ENCODE results near the gene POLD3.
"Not testable (repeated sequence)": the region's sequence is repeated elsewhere in the genome, so short reads cannot be mapped to it uniquely, and the experiment has no call there.

POLD3 gene

GRCh38 chr11:74639533-74639932, 47.2 kb downstream of the POLD3 start:
- no peak for FAIRE-seq

- no peak for FAIRE-seq
Measured at GRCh38 chr11:74641289-74641688, 48.9 kb downstream of the POLD3 start.

GRCh38 chr11:74641905-74642304, 49.5 kb downstream of the POLD3 start:
- no peak for FAIRE-seq

- no peak for FAIRE-seq
Measured at GRCh38 chr11:74642912-74643311, 50.5 kb downstream of the POLD3 start.

GRCh38 chr11:74644081-74644480, 51.7 kb downstream of the POLD3 start:
- FAIRE-seq, result no peak

- FAIRE-seq, result no peak
Measured at GRCh38 chr11:74646215-74646614, 53.8 kb downstream of the POLD3 start.

- FAIRE-seq, result no peak
Measured at GRCh38 chr11:74646954-74647353, 54.6 kb downstream of the POLD3 start.

GRCh38 chr11:74647404-74647803, 55.0 kb downstream of the POLD3 start:
- no peak for FAIRE-seq

- no peak for FAIRE-seq
Measured at GRCh38 chr11:74647831-74648230, 55.4 kb downstream of the POLD3 start.

- no peak for FAIRE-seq
Measured at GRCh38 chr11:74648894-74649293, 56.5 kb downstream of the POLD3 start.

- FAIRE-seq, result no peak
Measured at GRCh38 chr11:74650498-74650897, 58.1 kb downstream of the POLD3 start.

GRCh38 chr11:74654976-74655375, 62.6 kb downstream of the POLD3 start:
- no peak for FAIRE-seq

- not testable (repeated sequence) for FAIRE-seq
Measured at GRCh38 chr11:74659124-74659523, 66.7 kb downstream of the POLD3 start.

GRCh38 chr11:74662487-74663103, 70.2 kb downstream of the POLD3 start:
- FAIRE-seq, result no peak

GRCh38 chr11:74663315-74663714, 70.9 kb downstream of the POLD3 start:
- no peak for FAIRE-seq

GRCh38 chr11:74669211-74670160, 77.1 kb downstream of the POLD3 start:
- FAIRE-seq, result no peak

- FAIRE-seq, result no peak
Measured at GRCh38 chr11:74670171-74670570, 77.8 kb downstream of the POLD3 start.

GRCh38 chr11:74671520-74672196, 79.3 kb downstream of the POLD3 start:
- FAIRE-seq, result no peak

- FAIRE-seq, result no peak
Measured at GRCh38 chr11:74672332-74672955, 80.1 kb downstream of the POLD3 start.

- FAIRE-seq, result no peak
Measured at GRCh38 chr11:74672956-74673692, 80.7 kb downstream of the POLD3 start.

GRCh38 chr11:74673693-74674360, 81.4 kb downstream of the POLD3 start:
- FAIRE-seq, result no peak

GRCh38 chr11:74675761-74676160, 83.4 kb downstream of the POLD3 start:
- no peak for FAIRE-seq

Data from TTC549 (cell line).